Thoracic aorta (tissue), 2 donors: Measurements from ENCODE around the gene GPRASP3. TPM values are rescaled to one million over a fixed set of nuclear protein-coding genes. Genes with fewer than 3 reads are reported as not detected.
A peak's percentile ranks its signal among the peaks of the same experiment; 100 is the strongest.

Experiments used
- ATAC-seq: fragments of 150-250 bp; one replicate; pipeline ENCODE4 v1.8.0; 2017; ENCODE audit warnings: low read depth; ENCODE audit not compliant: insufficient number of reproducible peaks, low FRiP score
- DNase-seq: peaks from one replicate; pipeline ENCODE4 v3.0.0-alpha.2; 2020; ENCODE audit warnings: low spot score
- H3K27ac ChIP-seq, 2 donors: fragments of 200-600 bp; sonication (generic); 1 replicate in 1 of 2; 2 replicates in 1 of 2; pipeline ENCODE4 v1.5.1; 2016; ENCODE audit warnings: mild to moderate bottlenecking in 2 of 2, moderate library complexity in 2 of 2
- H3K27me3 ChIP-seq: fragments of 200-600 bp; sonication (generic); replicated peaks from 2 replicates; pipeline ENCODE4 v1.6.0; 2016; ENCODE audit warnings: mild to moderate bottlenecking; ENCODE audit not compliant: insufficient read depth
- H3K36me3 ChIP-seq: fragments of 200-600 bp; sonication (generic); one replicate; pipeline ENCODE4 v1.5.1; 2016
- H3K4me1 ChIP-seq, 2 donors: fragments of 200-600 bp; sonication (generic); 1 replicate in 1 of 2; 2 replicates in 1 of 2; pipeline versions ENCODE4 v1.5.1 to v1.6.0; 2016; ENCODE audit warnings: low read depth in 2 of 2, mild to moderate bottlenecking in 1 of 2; ENCODE audit not compliant: control insufficient read depth in 1 of 2
- H3K4me3 ChIP-seq: fragments of 200-600 bp; sonication (generic); 2 replicates; pipeline ENCODE4 v1.5.1; 2016; ENCODE audit warnings: mild to moderate bottlenecking
- H3K9me3 ChIP-seq: fragments of 200-600 bp; sonication (generic); 2 replicates; pipeline ENCODE4 v1.5.1; 2016
- CTCF ChIP-seq: fragments of 200-600 bp; sonication (generic); IDR thresholded peaks from one replicate; pipeline ENCODE4 v1.5.1; 2019; ENCODE audit warnings: antibody characterized with exemption
- total RNA-seq, 2 donors: library from RNA; depleted of rRNA; stranded (reverse); fragments of >200 nt; gene quantifications; one replicate each; pipeline versions ENCODE4 v1.1.0 to v1.2.3, GENCODE V29; 2016

The GPRASP3 gene
- total RNA-seq, 2 donors from 2014 or later: 4.2 to 7.0 TPM

- Histone ChIP-seq H3K36me3 (no peaks in the 10 kb centered on the region), H3K27me3 (no peaks in the 10 kb centered on the region), H3K4me3 (no peak overlapping the region), H3K4me1 (no peaks in the 10 kb centered on the region), H3K27ac (no peak overlapping the region), H3K9me3 (no peaks in the 10 kb centered on the region)
- no peak for TF ChIP-seq CTCF
- no peak for DNase-seq
- ATAC-seq: no peak
Measured at GRCh38 chrX:102696306-102696705, 24.2 kb upstream of the GPRASP3 start.

GRCh38 chrX:102697494-102697893, 23.0 kb upstream of the GPRASP3 start:
- Histone ChIP-seq H3K9me3 (no peaks in the 10 kb centered on the region), H3K27me3 (no peaks in the 10 kb centered on the region), H3K36me3 (no peaks in the 10 kb centered on the region), H3K4me1 (no peaks in the 10 kb centered on the region), H3K27ac (no peak overlapping the region), H3K4me3 (no peak overlapping the region)
- ATAC-seq (no peak), DNase-seq (no peak)
- TF ChIP-seq CTCF: no peak

- Histone ChIP-seq H3K4me1 (peaks cover 0 to 4% of the 10 kb centered on the region in 2 donors), H3K9me3 (no peaks in the 10 kb centered on the region), H3K36me3 (no peaks in the 10 kb centered on the region), H3K4me3 (no peak overlapping the region), H3K27ac (no peak overlapping the region), H3K27me3 (no peaks in the 10 kb centered on the region)
- TF ChIP-seq CTCF: no peak
- ATAC-seq: no peak
- no peak for DNase-seq
Measured at GRCh38 chrX:102708900-102709299, 11.6 kb upstream of the GPRASP3 start.

GRCh38 chrX:102711872-102712215, 8.7 kb upstream of the GPRASP3 start:
- no peak for ATAC-seq
- Histone ChIP-seq H3K4me3 (peak overlapping the region; percentile 82), H3K27me3 (no peaks in the 10 kb centered on the region), H3K36me3 (no peaks in the 10 kb centered on the region), H3K9me3 (no peaks in the 10 kb centered on the region), H3K4me1 (peaks cover 0 to 5% of the 10 kb centered on the region in 2 donors), H3K27ac (no peak overlapping the region)
- TF ChIP-seq CTCF: no peak
- DNase-seq: no peak

GRCh38 chrX:102712216-102712966, 8.2 kb upstream of the GPRASP3 start, which contains the start of gene GPRASP2:
TSS of gene GPRASP2 (plus strand) at chrX:102712448. CDS start at chrX:102714870, 2,422 bp downstream.
- Histone ChIP-seq H3K27ac (peak within 1 kb of the TSS; percentile 76 to 77), H3K9me3 (no peaks in the 10 kb centered on the region), H3K4me3 (peak within 1 kb of the TSS; percentile 82), H3K4me1 (peaks cover 0 to 5% of the 10 kb centered on the region in 2 donors), H3K36me3 (no peaks in the 10 kb centered on the region), H3K27me3 (no peaks in the 10 kb centered on the region)
- DNase-seq: no peak
- TF ChIP-seq CTCF: no peak
- peak; percentile 34 for ATAC-seq
